Mucosa of descending colon (tissue), 3 donors: Measurements from ENCODE around the gene ZIC5. TPM values are rescaled to one million over a fixed set of nuclear protein-coding genes. Genes with fewer than 3 reads are reported as not detected.

Source experiments
- ATAC-seq: fragments of 200-7000 bp; cut with Tn5 transposase; one replicate; pipeline ENCODE4 v1.9.1; 2020; ENCODE audit warnings: mild to moderate bottlenecking, moderate library complexity
- DNase-seq, 3 donors: peaks; one replicate each; pipeline ENCODE4 v3.0.0-alpha.2; 2020
- H3K36me3 ChIP-seq: fragments of 200-600 bp; one replicate; pipeline ENCODE4 v1.8.0; 2021; ENCODE audit warnings: low read depth, mild to moderate bottlenecking
- H3K4me1 ChIP-seq: fragments of 200-600 bp; one replicate; pipeline ENCODE4 v1.8.0; 2021; ENCODE audit warnings: low read depth, mild to moderate bottlenecking
- H3K4me3 ChIP-seq: fragments of 200-600 bp; one replicate; pipeline ENCODE4 v1.8.0; 2021; ENCODE audit warnings: mild to moderate bottlenecking
- H3K9me3 ChIP-seq: fragments of 200-600 bp; one replicate; pipeline ENCODE4 v1.8.0; 2021; ENCODE audit warnings: mild to moderate bottlenecking
- intact Hi-C, 2 donors: fragments of 100-400 bp; cut with DNase I in 1 of 2; cut with micrococcal nuclease in 1 of 2; formaldehyde crosslinking; loops; one replicate each; pipeline versions ENCODE4 v1.11.0 to v1.11.1; 2022; cut with DNase I, micrococcal nuclease
- total RNA-seq, 3 donors: library from RNA; stranded (reverse); fragmentation: NEBNext Ultra II Directional in 2 of 3; extraction: Animal tissue kit (Norgen Biotek cat#: 25700) in 2 of 3; gene quantifications; one replicate each; pipeline versions ENCODE4 v1.2.1 to v1.2.4, GENCODE V29; 2021 to 2023
- TF ChIP-seq, protein P1 (sequence below): fragments of 200-600 bp; IDR thresholded peaks from one replicate; pipeline ENCODE4 v1.8.0; 2022; ENCODE audit warnings: antibody characterized with exemption, mild to moderate bottlenecking
- donor health status: DM: no; HTN: no; CAD: no; lungs with moderate emphysema.
- donor health status: DM: no; HTN: no; CAD: no.
- donor health status: DM: no; HTN: yes; CAD: no.

Gene ZIC5
- total RNA-seq, 3 donors from 2014 or later = not detected

DNA sequence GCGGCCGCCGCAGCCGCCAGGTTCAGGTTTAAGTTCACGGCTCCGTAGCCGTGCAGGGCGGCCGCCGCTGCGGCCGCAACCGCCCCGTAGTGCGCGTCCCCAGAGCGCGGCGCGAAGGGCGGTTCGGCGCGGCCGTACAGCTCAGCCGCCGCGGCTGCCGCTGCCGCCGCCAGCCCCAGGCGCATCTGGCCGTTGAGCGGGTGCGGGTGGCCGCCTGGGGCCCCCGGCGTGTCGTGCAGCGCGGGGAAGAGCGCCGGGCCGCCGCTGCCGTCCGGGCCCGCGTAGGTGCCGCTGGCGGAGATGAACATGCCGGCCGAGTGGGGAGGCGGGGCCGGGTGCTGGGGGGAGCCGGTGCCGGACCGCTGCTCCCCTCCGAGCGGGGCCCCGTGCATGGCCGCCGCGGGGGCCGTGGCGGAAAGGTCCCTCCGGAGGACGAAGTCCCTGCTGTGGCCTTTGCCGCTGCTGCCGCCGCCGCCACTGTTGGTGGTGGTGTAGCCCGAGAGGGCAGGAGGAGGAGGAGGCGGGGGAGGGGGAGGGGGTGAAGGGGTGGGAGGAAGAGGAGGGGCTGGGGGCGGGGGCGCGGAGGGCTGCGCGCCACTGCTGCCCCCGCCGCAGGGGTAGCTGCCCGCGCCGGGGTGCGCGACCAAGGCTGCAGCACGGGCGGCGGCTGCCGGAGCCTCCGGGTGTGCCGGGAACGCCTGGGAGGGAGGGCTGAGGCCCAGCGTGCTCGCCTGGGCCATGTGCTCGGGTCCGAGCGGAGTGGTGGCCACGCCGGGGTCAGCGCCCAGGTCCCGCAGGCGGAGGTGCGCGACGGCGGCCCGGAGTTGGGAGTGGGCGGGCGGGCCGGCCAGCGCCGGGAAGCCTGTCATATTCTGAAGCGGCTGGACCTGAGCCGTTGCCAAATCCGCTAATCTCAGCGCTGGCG is 654 bp downstream of the ZIC5 start:
- DNase-seq (no peak), ATAC-seq (peak; percentile 40)
- TF ChIP-seq, protein P1, sequence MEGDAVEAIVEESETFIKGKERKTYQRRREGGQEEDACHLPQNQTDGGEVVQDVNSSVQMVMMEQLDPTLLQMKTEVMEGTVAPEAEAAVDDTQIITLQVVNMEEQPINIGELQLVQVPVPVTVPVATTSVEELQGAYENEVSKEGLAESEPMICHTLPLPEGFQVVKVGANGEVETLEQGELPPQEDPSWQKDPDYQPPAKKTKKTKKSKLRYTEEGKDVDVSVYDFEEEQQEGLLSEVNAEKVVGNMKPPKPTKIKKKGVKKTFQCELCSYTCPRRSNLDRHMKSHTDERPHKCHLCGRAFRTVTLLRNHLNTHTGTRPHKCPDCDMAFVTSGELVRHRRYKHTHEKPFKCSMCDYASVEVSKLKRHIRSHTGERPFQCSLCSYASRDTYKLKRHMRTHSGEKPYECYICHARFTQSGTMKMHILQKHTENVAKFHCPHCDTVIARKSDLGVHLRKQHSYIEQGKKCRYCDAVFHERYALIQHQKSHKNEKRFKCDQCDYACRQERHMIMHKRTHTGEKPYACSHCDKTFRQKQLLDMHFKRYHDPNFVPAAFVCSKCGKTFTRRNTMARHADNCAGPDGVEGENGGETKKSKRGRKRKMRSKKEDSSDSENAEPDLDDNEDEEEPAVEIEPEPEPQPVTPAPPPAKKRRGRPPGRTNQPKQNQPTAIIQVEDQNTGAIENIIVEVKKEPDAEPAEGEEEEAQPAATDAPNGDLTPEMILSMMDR = no peak

DNA sequence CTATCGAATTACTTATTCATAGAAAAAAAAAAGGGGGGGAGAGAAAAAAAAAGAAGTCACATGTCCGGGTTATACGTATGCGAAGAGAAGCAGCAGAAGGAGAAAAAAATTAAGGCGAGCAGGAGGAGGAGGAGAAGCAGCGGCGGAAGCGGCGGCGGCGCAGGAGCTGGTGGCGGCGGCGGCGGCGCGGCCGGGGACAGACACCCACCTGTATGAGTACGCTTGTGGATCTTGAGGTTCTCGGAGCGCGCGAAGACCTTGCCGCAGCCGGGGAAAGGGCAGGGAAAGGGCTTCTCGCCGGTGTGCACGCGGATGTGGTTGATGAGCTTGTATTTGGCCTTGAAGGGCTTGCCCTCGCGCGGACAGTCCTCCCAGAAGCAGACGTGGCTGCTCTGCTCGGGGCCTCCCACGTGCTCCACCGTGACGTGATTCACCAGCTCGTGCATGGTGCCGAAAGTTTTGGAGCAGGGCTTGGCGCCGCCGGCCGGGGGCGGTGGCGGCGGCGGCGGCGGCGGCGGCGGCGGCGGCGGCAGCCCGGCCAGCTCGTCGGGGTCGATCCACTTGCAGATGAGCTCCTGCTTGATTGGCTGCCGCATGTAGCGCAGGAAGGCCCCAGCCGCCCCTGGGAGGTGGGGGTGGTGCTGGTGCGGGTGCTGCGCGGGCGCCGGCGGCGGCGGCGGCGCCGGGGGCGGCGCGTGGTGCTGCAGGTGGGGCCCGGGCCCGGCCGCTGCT is 1.5 kb downstream of the ZIC5 start:
- intact Hi-C loops = no loop called here
- Histone ChIP-seq H3K36me3 (no peaks in the 10 kb centered on the region), H3K4me1 (peaks cover 37% of the 10 kb centered on the region), H3K4me3 (no peak overlapping the region), H3K9me3 (no peaks in the 10 kb centered on the region)
- TF ChIP-seq, protein P1 = no peak
- ATAC-seq = peak; percentile 20
- DNase-seq = no peak

More for the DNA sequence above, 654 bp downstream of the ZIC5 start:
- H3K9me3 ChIP-seq = no peaks in the 10 kb centered on the region
- intact Hi-C loops = no loop called here
- H3K36me3 ChIP-seq = no peaks in the 10 kb centered on the region
- H3K4me3 ChIP-seq = no peak overlapping the region
- peaks cover 37% of the 10 kb centered on the region for H3K4me1 ChIP-seq

DNA sequence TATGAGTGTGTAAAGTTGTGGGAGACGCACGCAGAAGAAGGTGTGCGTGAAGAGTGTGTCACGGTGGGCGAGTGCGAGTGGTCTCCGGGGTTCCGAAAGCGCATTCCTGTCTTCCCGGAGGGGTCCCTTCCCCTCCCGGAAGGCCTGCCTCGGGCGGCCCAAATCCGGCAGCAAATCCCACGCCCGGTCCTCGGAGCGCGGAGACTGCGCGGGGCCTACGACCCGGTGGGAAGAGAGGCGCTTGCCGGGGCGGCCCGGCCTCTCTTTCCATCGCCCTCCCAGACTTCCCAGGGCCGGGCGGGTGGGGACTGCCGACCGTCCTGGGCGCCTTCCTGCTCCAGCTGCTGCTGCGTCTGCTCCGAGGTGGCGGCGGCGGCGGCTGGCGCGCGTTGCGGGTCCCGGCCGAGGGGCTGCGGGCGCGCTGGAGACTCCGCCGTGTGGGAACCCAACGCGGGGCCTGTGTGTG is 2.1 kb downstream of the ZIC5 start:
- no peaks in the 10 kb centered on the region for H3K9me3 ChIP-seq
- TF ChIP-seq, protein P1 = no peak
- no peaks in the 10 kb centered on the region for H3K36me3 ChIP-seq
- no peak overlapping the region for H3K4me3 ChIP-seq
- intact Hi-C loops = no loop called here
- peaks cover 37% of the 10 kb centered on the region for H3K4me1 ChIP-seq
- DNase-seq (no peak), ATAC-seq (no peak)

DNA sequence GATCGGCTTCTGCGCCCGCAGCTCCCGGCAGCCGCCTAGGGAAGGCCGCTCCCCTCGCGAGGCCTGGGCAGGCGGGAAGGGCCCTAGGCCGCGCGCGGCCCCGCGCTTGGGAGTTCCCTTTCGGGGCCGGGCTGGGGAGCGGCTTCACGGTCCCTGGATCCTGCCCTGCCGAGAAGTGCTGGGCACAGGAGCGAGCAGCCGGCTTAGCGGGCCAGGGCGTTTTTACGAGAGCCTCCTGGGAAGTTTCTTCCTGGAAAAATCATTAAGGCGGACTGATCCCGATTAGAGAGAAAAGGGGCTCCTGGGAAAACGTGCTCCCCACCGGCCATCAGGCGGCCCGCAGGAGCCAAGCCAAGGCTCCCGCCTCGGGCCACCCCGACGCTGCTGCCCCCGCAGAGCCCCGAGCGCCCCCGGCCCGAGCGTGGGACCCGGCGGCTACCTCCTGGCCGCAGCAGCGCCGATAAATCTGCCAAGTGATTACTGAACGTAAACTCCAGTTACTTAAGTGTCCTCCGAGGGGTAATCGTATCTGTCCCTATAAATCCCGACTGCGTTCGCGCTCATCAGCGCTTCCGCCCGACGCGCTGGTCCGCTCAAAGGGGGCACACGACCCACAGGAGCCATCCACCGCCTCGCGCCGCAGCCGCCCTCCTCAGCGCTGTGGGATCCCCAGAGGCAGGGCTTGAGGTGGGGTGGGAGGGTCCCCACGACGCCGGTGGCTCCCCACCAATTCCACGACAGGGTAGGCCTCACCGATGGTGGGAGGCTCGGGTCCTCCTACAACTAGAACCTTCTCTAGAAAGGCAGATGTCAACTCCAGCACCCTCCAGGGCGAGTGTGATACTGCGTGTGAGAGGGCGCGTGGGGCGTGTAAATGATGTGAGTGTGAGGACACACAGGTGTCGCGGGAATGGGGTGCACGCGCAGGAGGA is 2.8 kb downstream of the ZIC5 start:
- peak; percentile 86 for ATAC-seq
- Histone ChIP-seq H3K4me1 (peaks cover 37% of the 10 kb centered on the region), H3K9me3 (no peaks in the 10 kb centered on the region), H3K4me3 (no peak overlapping the region), H3K36me3 (no peaks in the 10 kb centered on the region)
- peak; percentile 54 to 67 (median 65) for DNase-seq
- intact Hi-C loops = no loop called here
- TF ChIP-seq, protein P1 = no peak
